Left lobe of liver (tissue), 2 donors: ENCODE measurements around the gene BMPR1A. TPM values are rescaled to one million over a fixed set of nuclear protein-coding genes. Genes with fewer than 3 reads are reported as not detected.
A peak's percentile ranks its signal among the peaks of the same experiment; 100 is the strongest.

ENCODE experiments used
- ATAC-seq: fragments of 200-7000 bp; cut with Tn5 transposase; one replicate; pipeline ENCODE4 v1.9.1; 2020; ENCODE audit warnings: mild to moderate bottlenecking, moderate library complexity
- DNase-seq: peaks from one replicate; pipeline ENCODE4 v3.0.0-alpha.2; 2020; ENCODE audit warnings: low spot score
- total RNA-seq: library from RNA; stranded (reverse); gene quantifications from one replicate; pipeline ENCODE4 v1.2.1, GENCODE V29; 2021
- donor health status: DM: no; HTN: no; CAD: no; lungs with moderate emphysema.
- donor health status: DM: no; HTN: yes; CAD: no.

Gene BMPR1A
- total RNA-seq, 1 donor from 2014 or later, result 12.6 TPM

GRCh38 chr10:86871563-86872183 is 115.3 kb downstream of the BMPR1A start:
- no peak for ATAC-seq
- DNase-seq, result no peak

GRCh38 chr10:86872757-86873156 is 116.3 kb downstream of the BMPR1A start:
- ATAC-seq (peak; percentile 62), DNase-seq (no peak)

GRCh38 chr10:86876748-86877147 is 120.3 kb downstream of the BMPR1A start:
- no peak for ATAC-seq
- DNase-seq, result no peak

GRCh38 chr10:86878983-86879713 is 122.7 kb downstream of the BMPR1A start:
- ATAC-seq (no peak), DNase-seq (no peak)

GRCh38 chr10:86880971-86881370 is 124.6 kb downstream of the BMPR1A start:
- DNase-seq (no peak), ATAC-seq (no peak)

GRCh38 chr10:86888585-86889381 is 132.4 kb downstream of the BMPR1A start:
- DNase-seq (no peak), ATAC-seq (no peak)

- no peak for DNase-seq
- no peak for ATAC-seq
These were observed 133.6 kb downstream of the BMPR1A start for GRCh38 chr10:86889997-86890396.

- ATAC-seq, result no peak
These were observed 142.1 kb downstream of the BMPR1A start for GRCh38 chr10:86898511-86898910.

GRCh38 chr10:86899132-86899531 is 142.7 kb downstream of the BMPR1A start:
- DNase-seq (no peak), ATAC-seq (no peak)

More at GRCh38 chr10:86898511-86898910, 142.1 kb downstream of the BMPR1A start:
- no peak for DNase-seq

GRCh38 chr10:86899670-86900276 is 143.4 kb downstream of the BMPR1A start:
- ATAC-seq (peak; percentile 89), DNase-seq (peak; percentile 57)

- peak; percentile 79 for DNase-seq
- peak; percentile 93 for ATAC-seq
These were observed 144.5 kb downstream of the BMPR1A start for GRCh38 chr10:86900955-86901354.

GRCh38 chr10:86904600-86904999 is 148.2 kb downstream of the BMPR1A start:
- ATAC-seq, result no peak

GRCh38 chr10:86905429-86905828 is 149.0 kb downstream of the BMPR1A start:
- ATAC-seq (no peak), DNase-seq (no peak)

More at GRCh38 chr10:86904600-86904999, 148.2 kb downstream of the BMPR1A start:
- DNase-seq, result no peak

- ATAC-seq, result no peak
These were observed 158.3 kb downstream of the BMPR1A start for GRCh38 chr10:86914734-86915133.

GRCh38 chr10:86918022-86918471 is 161.6 kb downstream of the BMPR1A start:
- ATAC-seq (no peak), DNase-seq (no peak)

More at GRCh38 chr10:86914734-86915133, 158.3 kb downstream of the BMPR1A start:
- DNase-seq, result no peak

GRCh38 chr10:86922553-86922961 is 166.1 kb downstream of the BMPR1A start:
- DNase-seq, result no peak
- ATAC-seq, result no peak

GRCh38 chr10:86929468-86930380 is 173.3 kb downstream of the BMPR1A start:
- DNase-seq (no peak), ATAC-seq (no peak)

- DNase-seq, result no peak
- ATAC-seq, result peak; percentile 77
These were observed 175.5 kb downstream of the BMPR1A start for GRCh38 chr10:86931872-86932271.

- ATAC-seq (no peak), DNase-seq (no peak)
These were observed 176.3 kb downstream of the BMPR1A start for GRCh38 chr10:86932674-86933073.

- ATAC-seq (peak; percentile 25), DNase-seq (peak; percentile 42)
These were observed 177.8 kb downstream of the BMPR1A start for GRCh38 chr10:86934162-86934711.
